ENCODE results near the gene CASTOR1.

CASTOR1 gene

GRCh38 chr22:30326255-30326705 is 37.0 kb upstream of the CASTOR1 start:
- Histone ChIP-seq H3K4me3 (peak overlapping the region; percentile 89), H3K36me3 (replicated peaks) (peaks cover 3% of the 10 kb centered on the region; the same call in 1 of the 2 replicates), H3K27me3 (ENCODE audit: low read depth) (no peaks in the 10 kb centered on the region), H3K4me1 (peaks cover 10% of the 10 kb centered on the region), H3K9me3 (no peaks in the 10 kb centered on the region)
- in situ Hi-C loops (cut with MboI; ENCODE audit: low sequenced_read_pairs), result no loop called here
- DNase-seq (ENCODE audit: low spot score in 2 of 2), result peak in 1 of 2 experiments; percentile 64

- Histone ChIP-seq H3K4me3 (peak overlapping the region; percentile 89), H3K36me3 (replicated peaks) (peaks cover 3% of the 10 kb centered on the region), H3K9me3 (no peaks in the 10 kb centered on the region), H3K27me3 (ENCODE audit: low read depth) (no peaks in the 10 kb centered on the region), H3K4me1 (peaks cover 10% of the 10 kb centered on the region)
- in situ Hi-C loops (cut with MboI; ENCODE audit: low sequenced_read_pairs), result no loop called here
- no peak for DNase-seq (ENCODE audit: low spot score in 2 of 2)
These were observed 36.5 kb upstream of the CASTOR1 start for GRCh38 chr22:30325724-30326254.

- Histone ChIP-seq H3K4me1 (peaks cover 10% of the 10 kb centered on the region), H3K9me3 (no peaks in the 10 kb centered on the region), H3K27me3 (ENCODE audit: low read depth) (no peaks in the 10 kb centered on the region), H3K36me3 (replicated peaks) (no peaks in the 10 kb centered on the region; the same call in none of the 2 replicates), H3K4me3 (peak overlapping the region; percentile 89)
- in situ Hi-C loops (cut with MboI; ENCODE audit: low sequenced_read_pairs), result no loop called here
- DNase-seq (ENCODE audit: low spot score in 2 of 2), result peak; percentile 48 to 78
These were observed 35.9 kb upstream of the CASTOR1 start for GRCh38 chr22:30325065-30325720.

GRCh38 chr22:30324014-30324730 is 34.9 kb upstream of the CASTOR1 start:
- Histone ChIP-seq H3K36me3 (replicated peaks) (no peaks in the 10 kb centered on the region; the same call in 1 of the 2 replicates), H3K27me3 (ENCODE audit: low read depth) (no peaks in the 10 kb centered on the region), H3K4me3 (no peak overlapping the region), H3K9me3 (no peaks in the 10 kb centered on the region), H3K4me1 (peaks cover 10% of the 10 kb centered on the region)
- DNase-seq (ENCODE audit: low spot score in 2 of 2), result no peak
- in situ Hi-C loops (cut with MboI; ENCODE audit: low sequenced_read_pairs), result no loop called here

GRCh38 chr22:30323246-30323645 is 33.9 kb upstream of the CASTOR1 start:
- peaks cover 10% of the 10 kb centered on the region for H3K4me1 ChIP-seq
- no peaks in the 10 kb centered on the region; the same call in 1 of the 2 replicates for H3K36me3 ChIP-seq (replicated peaks)
- H3K27me3 ChIP-seq (ENCODE audit: low read depth), result no peaks in the 10 kb centered on the region
- H3K9me3 ChIP-seq, result no peaks in the 10 kb centered on the region
- in situ Hi-C loops (cut with MboI; ENCODE audit: low sequenced_read_pairs), result no loop called here
- H3K4me3 ChIP-seq, result no peak overlapping the region
- DNase-seq (ENCODE audit: low spot score in 2 of 2), result no peak

GRCh38 chr22:30321461-30321860 is 32.2 kb upstream of the CASTOR1 start:
- H3K27me3 ChIP-seq (ENCODE audit: low read depth), result no peaks in the 10 kb centered on the region
- H3K9me3 ChIP-seq, result no peaks in the 10 kb centered on the region
- no peak overlapping the region for H3K4me3 ChIP-seq
- in situ Hi-C loops (cut with MboI; ENCODE audit: low sequenced_read_pairs), result no loop called here
- no peak for DNase-seq (ENCODE audit: low spot score in 2 of 2)
- H3K36me3 ChIP-seq (replicated peaks), result no peaks in the 10 kb centered on the region; the same call in 1 of the 2 replicates
- peaks cover 19% of the 10 kb centered on the region for H3K4me1 ChIP-seq

GRCh38 chr22:30320021-30320556 is 30.8 kb upstream of the CASTOR1 start:
- peaks cover 12% of the 10 kb centered on the region for H3K4me1 ChIP-seq
- no peaks in the 10 kb centered on the region for H3K27me3 ChIP-seq (ENCODE audit: low read depth)
- in situ Hi-C loops (cut with MboI; ENCODE audit: low sequenced_read_pairs), result no loop called here
- no peaks in the 10 kb centered on the region for H3K9me3 ChIP-seq
- no peak overlapping the region for H3K4me3 ChIP-seq
- H3K36me3 ChIP-seq (replicated peaks), result no peaks in the 10 kb centered on the region; the same call in 1 of the 2 replicates
- DNase-seq (ENCODE audit: low spot score in 2 of 2), result no peak

GRCh38 chr22:30318799-30319419 is 29.6 kb upstream of the CASTOR1 start:
- H3K4me3 ChIP-seq, result no peak overlapping the region
- no peaks in the 10 kb centered on the region for H3K9me3 ChIP-seq
- DNase-seq (ENCODE audit: low spot score in 2 of 2), result no peak
- no peaks in the 10 kb centered on the region for H3K27me3 ChIP-seq (ENCODE audit: low read depth)
- in situ Hi-C loops (cut with MboI; ENCODE audit: low sequenced_read_pairs), result no loop called here
- no peaks in the 10 kb centered on the region; the same call in 1 of the 2 replicates for H3K36me3 ChIP-seq (replicated peaks)
- peaks cover 12% of the 10 kb centered on the region for H3K4me1 ChIP-seq

- no peak for DNase-seq (ENCODE audit: low spot score in 2 of 2)
- in situ Hi-C loops (cut with MboI; ENCODE audit: low sequenced_read_pairs), result no loop called here
- Histone ChIP-seq H3K9me3 (no peaks in the 10 kb centered on the region), H3K27me3 (ENCODE audit: low read depth) (no peaks in the 10 kb centered on the region), H3K4me3 (no peak overlapping the region), H3K4me1 (peaks cover 12% of the 10 kb centered on the region), H3K36me3 (replicated peaks) (no peaks in the 10 kb centered on the region; the same call in 1 of the 2 replicates)
These were observed 28.5 kb upstream of the CASTOR1 start for GRCh38 chr22:30317778-30318177.

- in situ Hi-C loops (cut with MboI; ENCODE audit: low sequenced_read_pairs), result no loop called here
- no peaks in the 10 kb centered on the region; the same call in 1 of the 2 replicates for H3K36me3 ChIP-seq (replicated peaks)
- no peaks in the 10 kb centered on the region for H3K27me3 ChIP-seq (ENCODE audit: low read depth)
- no peak overlapping the region for H3K4me3 ChIP-seq
- H3K9me3 ChIP-seq, result no peaks in the 10 kb centered on the region
- H3K4me1 ChIP-seq, result peaks cover 12% of the 10 kb centered on the region
- DNase-seq (ENCODE audit: low spot score in 2 of 2), result no peak
These were observed 26.8 kb upstream of the CASTOR1 start for GRCh38 chr22:30315962-30316576.

GRCh38 chr22:30314915-30315314 is 25.6 kb upstream of the CASTOR1 start:
- H3K36me3 ChIP-seq (replicated peaks), result no peaks in the 10 kb centered on the region
- no peak for DNase-seq (ENCODE audit: low spot score in 2 of 2)

GRCh38 chr22:30313527-30314363 is 24.4 kb upstream of the CASTOR1 start:
- Histone ChIP-seq H3K9me3 (no peaks in the 10 kb centered on the region), H3K36me3 (replicated peaks) (no peaks in the 10 kb centered on the region), H3K4me3 (no peak overlapping the region), H3K4me1 (peaks cover 12% of the 10 kb centered on the region), H3K27me3 (ENCODE audit: low read depth) (no peaks in the 10 kb centered on the region)
- no peak for DNase-seq (ENCODE audit: low spot score in 2 of 2)
- in situ Hi-C loops (cut with MboI; ENCODE audit: low sequenced_read_pairs), result no loop called here

More at GRCh38 chr22:30314915-30315314, 25.6 kb upstream of the CASTOR1 start:
- Histone ChIP-seq H3K27me3 (ENCODE audit: low read depth) (no peaks in the 10 kb centered on the region), H3K9me3 (no peaks in the 10 kb centered on the region), H3K4me3 (no peak overlapping the region), H3K4me1 (peaks cover 12% of the 10 kb centered on the region)
- in situ Hi-C loops (cut with MboI; ENCODE audit: low sequenced_read_pairs), result no loop called here

Data from HAP-1 (cell line).